ENCODE results near the gene ANO7. TPM values are rescaled to one million over a fixed set of nuclear protein-coding genes. Genes with fewer than 3 reads are reported as not detected.

ANO7 gene
- total and polyA plus RNA-seq, 2 of the 13 experiments (the other 11 are each of a cell fraction or from before 2014, with no cell fraction given), result 4.1 to 4.9 TPM

DNA sequence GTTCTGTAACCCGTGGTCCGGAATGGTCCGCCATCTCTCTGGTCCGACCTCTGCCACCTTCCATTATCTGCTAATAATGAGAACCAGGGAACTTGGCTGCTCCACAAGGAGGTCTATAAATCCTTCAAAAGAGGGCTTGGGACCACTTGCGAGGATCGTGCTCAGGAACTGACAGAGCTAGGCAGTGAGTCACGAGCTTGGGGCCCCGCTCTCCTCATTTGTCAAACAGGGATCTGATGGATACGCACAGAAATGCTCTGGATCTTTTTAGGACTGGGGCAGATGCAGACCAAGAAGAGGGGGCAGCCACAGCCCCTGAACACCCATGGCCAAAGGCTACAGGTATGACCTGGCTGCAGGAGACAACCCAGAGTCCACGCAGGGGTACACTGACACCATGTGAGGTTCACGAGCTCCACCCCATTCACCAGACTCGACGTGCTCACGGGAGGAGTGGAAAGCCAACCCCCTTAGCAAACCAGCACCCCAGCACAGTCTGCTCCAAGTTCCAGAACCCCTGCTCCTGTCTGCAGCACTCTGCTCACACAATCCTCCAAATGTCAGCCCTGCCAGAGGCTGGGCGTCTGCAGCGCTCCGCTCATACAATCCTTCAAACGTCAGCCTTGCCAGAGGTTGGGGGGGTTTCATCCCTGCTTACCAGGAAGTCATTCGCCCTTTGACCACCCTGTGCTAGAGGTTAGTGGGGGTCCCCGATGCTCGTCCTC, 45.8 kb downstream of the ANO7 start (continued):
- TF ChIP-seq, protein P1, sequence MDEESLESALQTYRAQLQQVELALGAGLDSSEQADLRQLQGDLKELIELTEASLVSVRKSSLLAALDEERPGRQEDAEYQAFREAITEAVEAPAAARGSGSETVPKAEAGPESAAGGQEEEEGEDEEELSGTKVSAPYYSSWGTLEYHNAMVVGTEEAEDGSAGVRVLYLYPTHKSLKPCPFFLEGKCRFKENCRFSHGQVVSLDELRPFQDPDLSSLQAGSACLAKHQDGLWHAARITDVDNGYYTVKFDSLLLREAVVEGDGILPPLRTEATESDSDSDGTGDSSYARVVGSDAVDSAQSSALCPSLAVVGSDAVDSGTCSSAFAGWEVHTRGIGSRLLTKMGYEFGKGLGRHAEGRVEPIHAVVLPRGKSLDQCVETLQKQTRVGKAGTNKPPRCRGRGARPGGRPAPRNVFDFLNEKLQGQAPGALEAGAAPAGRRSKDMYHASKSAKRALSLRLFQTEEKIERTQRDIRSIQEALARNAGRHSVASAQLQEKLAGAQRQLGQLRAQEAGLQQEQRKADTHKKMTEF (CRISPR knock-in tag; IDR thresholded peaks at IDR 0.05), result no peak
- TF ChIP-seq, protein P2, sequence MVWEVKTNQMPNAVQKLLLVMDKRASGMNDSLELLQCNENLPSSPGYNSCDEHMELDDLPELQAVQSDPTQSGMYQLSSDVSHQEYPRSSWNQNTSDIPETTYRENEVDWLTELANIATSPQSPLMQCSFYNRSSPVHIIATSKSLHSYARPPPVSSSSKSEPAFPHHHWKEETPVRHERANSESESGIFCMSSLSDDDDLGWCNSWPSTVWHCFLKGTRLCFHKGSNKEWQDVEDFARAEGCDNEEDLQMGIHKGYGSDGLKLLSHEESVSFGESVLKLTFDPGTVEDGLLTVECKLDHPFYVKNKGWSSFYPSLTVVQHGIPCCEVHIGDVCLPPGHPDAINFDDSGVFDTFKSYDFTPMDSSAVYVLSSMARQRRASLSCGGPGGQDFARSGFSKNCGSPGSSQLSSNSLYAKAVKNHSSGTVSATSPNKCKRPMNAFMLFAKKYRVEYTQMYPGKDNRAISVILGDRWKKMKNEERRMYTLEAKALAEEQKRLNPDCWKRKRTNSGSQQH (CRISPR knock-in tag; IDR thresholded peaks at IDR 0.05; ENCODE audit: low read depth), result no peak
- TF ChIP-seq GLI4 (CRISPR knock-in tag; IDR thresholded peaks at IDR 0.05; ENCODE audit: borderline replicate concordance) (no peak), ZNF619 (CRISPR knock-in tag; IDR thresholded peaks at IDR 0.05) (0 out of 2 replicates have a peak, but pooled peaks have one; percentile 25), ZBTB7B (CRISPR knock-in tag; IDR thresholded peaks at IDR 0.05) (no peak), DR1 (CRISPR knock-in tag; IDR thresholded peaks at IDR 0.05) (no peak), KDM2A (CRISPR knock-in tag; IDR thresholded peaks at IDR 0.05; ENCODE audit: borderline replicate concordance, low read depth) (no peak), KDM5B (CRISPR knock-in tag; IDR thresholded peaks at IDR 0.05; ENCODE audit: borderline replicate concordance) (no peak), NFE2L2 (IDR thresholded peaks at IDR 0.05; ENCODE audit: low read length) (no peak), RBFOX2 (IDR thresholded peaks at IDR 0.05; ENCODE audit: low read depth, low read length) (0 out of 2 replicates have a peak, but pooled peaks have one; percentile 19), ZNF670 (CRISPR knock-in tag; IDR thresholded peaks at IDR 0.05; ENCODE audit: borderline replicate concordance) (no peak), ZBTB42 (CRISPR knock-in tag; IDR thresholded peaks at IDR 0.05) (no peak), RXRB (CRISPR knock-in tag; IDR thresholded peaks at IDR 0.05; ENCODE audit: borderline replicate concordance) (no peak), POLR2A (IDR thresholded peaks at IDR 0.05; ENCODE audit: insufficient read depth in 1 of 2, low read depth in 2 of 2, low read length in 2 of 2) (peak in 1 of 2 experiments; percentile 41; a peak in 1 of 4 replicates), ERF (CRISPR knock-in tag; IDR thresholded peaks at IDR 0.05) (no peak), GZF1 (CRISPR knock-in tag; IDR thresholded peaks at IDR 0.05) (no peak), YEATS4 (CRISPR knock-in tag; IDR thresholded peaks at IDR 0.05; ENCODE audit: borderline replicate concordance) (no peak)
- TF ChIP-seq, protein P3, sequence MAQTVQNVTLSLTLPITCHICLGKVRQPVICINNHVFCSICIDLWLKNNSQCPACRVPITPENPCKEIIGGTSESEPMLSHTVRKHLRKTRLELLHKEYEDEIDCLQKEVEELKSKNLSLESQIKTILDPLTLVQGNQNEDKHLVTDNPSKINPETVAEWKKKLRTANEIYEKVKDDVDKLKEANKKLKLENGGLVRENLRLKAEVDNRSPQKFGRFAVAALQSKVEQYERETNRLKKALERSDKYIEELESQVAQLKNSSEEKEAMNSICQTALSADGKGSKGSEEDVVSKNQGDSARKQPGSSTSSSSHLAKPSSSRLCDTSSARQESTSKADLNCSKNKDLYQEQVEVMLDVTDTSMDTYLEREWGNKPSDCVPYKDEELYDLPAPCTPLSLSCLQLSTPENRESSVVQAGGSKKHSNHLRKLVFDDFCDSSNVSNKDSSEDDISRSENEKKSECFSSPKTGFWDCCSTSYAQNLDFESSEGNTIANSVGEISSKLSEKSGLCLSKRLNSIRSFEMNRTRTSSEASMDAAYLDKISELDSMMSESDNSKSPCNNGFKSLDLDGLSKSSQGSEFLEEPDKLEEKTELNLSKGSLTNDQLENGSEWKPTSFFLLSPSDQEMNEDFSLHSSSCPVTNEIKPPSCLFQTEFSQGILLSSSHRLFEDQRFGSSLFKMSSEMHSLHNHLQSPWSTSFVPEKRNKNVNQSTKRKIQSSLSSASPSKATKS (CRISPR knock-in tag; IDR thresholded peaks at IDR 0.05), result no peak
- TF ChIP-seq, protein P4, sequence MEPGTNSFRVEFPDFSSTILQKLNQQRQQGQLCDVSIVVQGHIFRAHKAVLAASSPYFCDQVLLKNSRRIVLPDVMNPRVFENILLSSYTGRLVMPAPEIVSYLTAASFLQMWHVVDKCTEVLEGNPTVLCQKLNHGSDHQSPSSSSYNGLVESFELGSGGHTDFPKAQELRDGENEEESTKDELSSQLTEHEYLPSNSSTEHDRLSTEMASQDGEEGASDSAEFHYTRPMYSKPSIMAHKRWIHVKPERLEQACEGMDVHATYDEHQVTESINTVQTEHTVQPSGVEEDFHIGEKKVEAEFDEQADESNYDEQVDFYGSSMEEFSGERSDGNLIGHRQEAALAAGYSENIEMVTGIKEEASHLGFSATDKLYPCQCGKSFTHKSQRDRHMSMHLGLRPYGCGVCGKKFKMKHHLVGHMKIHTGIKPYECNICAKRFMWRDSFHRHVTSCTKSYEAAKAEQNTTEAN (CRISPR knock-in tag; conservative IDR thresholded peaks at IDR 0.05), result no peak
- TF ChIP-seq, protein P5, sequence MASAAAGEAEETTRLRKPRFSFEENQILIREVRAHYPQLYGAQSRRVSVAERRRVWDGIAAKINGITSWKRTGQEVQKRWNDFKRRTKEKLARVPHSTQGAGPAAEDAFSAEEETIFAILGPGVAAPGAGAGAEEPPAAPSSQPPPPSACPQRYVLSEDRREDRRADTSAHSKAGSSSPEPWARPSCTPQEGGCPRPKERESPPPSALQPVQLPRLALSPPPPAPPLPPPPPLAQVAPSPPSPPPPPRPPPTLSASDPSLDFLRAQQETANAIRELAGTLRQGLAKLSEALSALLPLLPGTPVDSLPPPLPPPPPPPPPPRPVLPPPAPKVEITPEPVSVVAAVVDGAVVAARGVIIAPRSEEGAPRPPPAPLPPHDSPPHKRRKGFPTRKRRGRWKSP (CRISPR knock-in tag; IDR thresholded peaks at IDR 0.05), result no peak
- TF ChIP-seq, protein P6, sequence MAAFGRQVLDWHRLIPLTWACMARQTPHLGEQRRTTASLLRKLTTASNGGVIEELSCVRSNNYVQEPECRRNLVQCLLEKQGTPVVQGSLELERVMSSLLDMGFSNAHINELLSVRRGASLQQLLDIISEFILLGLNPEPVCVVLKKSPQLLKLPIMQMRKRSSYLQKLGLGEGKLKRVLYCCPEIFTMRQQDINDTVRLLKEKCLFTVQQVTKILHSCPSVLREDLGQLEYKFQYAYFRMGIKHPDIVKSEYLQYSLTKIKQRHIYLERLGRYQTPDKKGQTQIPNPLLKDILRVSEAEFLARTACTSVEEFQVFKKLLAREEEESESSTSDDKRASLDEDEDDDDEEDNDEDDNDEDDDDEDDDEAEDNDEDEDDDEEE (CRISPR knock-in tag; IDR thresholded peaks at IDR 0.05), result no peak
